Cardiac fibroblast (primary cell): ENCODE results near the gene HSD3B2.

Source experiments
- DNase-seq, 2 donors: peaks; one replicate each; pipeline versions ENCODE4 v3.0.0 to v3.0.0-alpha.2; 2010; ENCODE audit warnings: low read depth in 2 of 2
- H3K4me3 ChIP-seq, 2 donors: replicated peaks in 1 of 2; 1 replicate in 1 of 2; 2 replicates in 1 of 2; pipeline ENCODE4 v1.5.1; 2011; ENCODE audit warnings: low read depth in 2 of 2, low read length in 2 of 2, mild to moderate bottlenecking in 2 of 2, moderate library complexity in 1 of 2
- CTCF ChIP-seq: IDR thresholded peaks from one replicate; pipeline ENCODE4 v1.5.1; 2011; ENCODE audit warnings: low read depth, mild to moderate bottlenecking, low read length, inconsistent platforms

Gene HSD3B2

GRCh38 chr1:119391749-119392148 is 23.2 kb upstream of the HSD3B2 start:
- no peak for TF ChIP-seq CTCF
- no peak overlapping the region for H3K4me3 ChIP-seq
- DNase-seq = no peak

- DNase-seq = no peak
- H3K4me3 ChIP-seq = no peak overlapping the region
- no peak for TF ChIP-seq CTCF
Measured at GRCh38 chr1:119394085-119394484, 20.9 kb upstream of the HSD3B2 start.

GRCh38 chr1:119396982-119397381 is 18.0 kb upstream of the HSD3B2 start:
- DNase-seq = no peak
- H3K4me3 ChIP-seq = no peak overlapping the region
- TF ChIP-seq CTCF = no peak

- H3K4me3 ChIP-seq = no peak overlapping the region
- TF ChIP-seq CTCF = no peak
- DNase-seq = no peak
Measured at GRCh38 chr1:119397986-119398385, 17.0 kb upstream of the HSD3B2 start.

GRCh38 chr1:119404736-119405135 is 10.2 kb upstream of the HSD3B2 start:
- DNase-seq = no peak
- TF ChIP-seq CTCF = no peak
- no peak overlapping the region for H3K4me3 ChIP-seq

- TF ChIP-seq CTCF = no peak
- no peak overlapping the region for H3K4me3 ChIP-seq
- peak; percentile 29 to 32 for DNase-seq
Measured at GRCh38 chr1:119409731-119410130, 5.2 kb upstream of the HSD3B2 start.

- DNase-seq = peak in 1 of 2 donors; percentile 5
- no peak overlapping the region for H3K4me3 ChIP-seq
- no peak for TF ChIP-seq CTCF
Measured at GRCh38 chr1:119410961-119411360, 4.0 kb upstream of the HSD3B2 start.
